K562 (cell line): ENCODE results near the gene SRGAP3. TPM values are rescaled to one million over a fixed set of nuclear protein-coding genes. Genes with fewer than 3 reads are reported as not detected.

Experiments
- ARID4B ChIP-seq: sonication (generic); formaldehyde crosslinking; IDR thresholded peaks from 2 replicates; pipeline ENCODE4 v1.8.0; 2022; ENCODE audit warnings: mild to moderate bottlenecking, missing genetic modification reagents
- CHD7 ChIP-seq: fragments of 200-600 bp; sonication (generic); IDR thresholded peaks from one replicate; pipeline ENCODE4 v1.6.1; 2012; ENCODE audit warnings: mild to moderate bottlenecking, low read depth, low read length, inconsistent platforms
- CTBP1 ChIP-seq: fragments of 450-650 bp; IDR thresholded peaks from 2 replicates; pipeline ENCODE4 v1.6.1; 2016; ENCODE audit warnings: borderline replicate concordance
- ETS2 ChIP-seq: IDR thresholded peaks from 2 replicates; pipeline ENCODE4 v1.6.1; 2016; ENCODE audit warnings: borderline replicate concordance, missing genetic modification characterization, mild to moderate bottlenecking, moderate library complexity, missing compliant biosample characterization; ENCODE audit not compliant: poor library complexity, severe bottlenecking
- NCOA6 ChIP-seq: fragments of 450-650 bp; IDR thresholded peaks from 2 replicates; pipeline ENCODE4 v1.6.1; 2017; ENCODE audit warnings: mild to moderate bottlenecking
- NFRKB ChIP-seq: fragments of 450-650 bp; IDR thresholded peaks from 2 replicates; pipeline ENCODE4 v1.6.1; 2016; ENCODE audit warnings: low read depth
- PKNOX1 ChIP-seq: fragments of 450-650 bp; IDR thresholded peaks from 2 replicates; pipeline ENCODE4 v1.6.1; 2016
- SUPT5H ChIP-seq: fragments of 450-650 bp; IDR thresholded peaks from 2 replicates; pipeline ENCODE4 v1.6.1; 2016
- TAL1 ChIP-seq: fragments of 450-650 bp; IDR thresholded peaks from 2 replicates; pipeline ENCODE4 v1.6.1; 2016; ENCODE audit warnings: mild to moderate bottlenecking
- polyA plus RNA-seq, 8 experiments: library from polyadenylated mRNA; depleted of rRNA in 4 of 8; stranded (reverse) in 5 of 8; unstranded in 3 of 8; fragments of >200 nt; fragmentation: Nextera tagmentation in 2 of 8; fragmentation: Illumina TruSeq in 1 of 8; extraction: Ambion mirVana in 2 of 8; extraction: Trizol in 1 of 8; gene quantifications; 2 replicates each; pipeline versions ENCODE4 v1.2.1 to v1.2.3, GENCODE V29; 2011 to 2014; ENCODE audit warnings: inconsistent platforms in 1 of 8, missing spikeins in 1 of 8
- total RNA-seq, 7 experiments: library from RNA; depleted of rRNA in 6 of 7; stranded (reverse); fragments of >200 nt in 6 of 7; fragmentation: Illumina TruSeq in 2 of 7; extraction: Trizol in 2 of 7; gene quantifications; 2 replicates each; pipeline versions ENCODE4 v1.2.1 to v1.2.3, GENCODE V29; 2011 to 2021; ENCODE audit warnings: low replicate concordance in 1 of 7
- TF ChIP-seq, protein P1 (sequence below): fragments of 250-450 bp; sonication (Bioruptor Pico); IDR thresholded peaks from 2 replicates; pipeline ENCODE4 v1.8.0; 2022; ENCODE audit warnings: moderate library complexity, mild to moderate bottlenecking, inconsistent platforms

Gene SRGAP3
- total and polyA plus RNA-seq, 9 of the 15 experiments (the other 6 are each of a cell fraction or from before 2014, with no cell fraction given) = 0.11 to 0.85 (median 0.35) TPM; not detected in 2

- no peak for TF ChIP-seq CHD7
- TF ChIP-seq PKNOX1 = peak; percentile 13; the same call in 1 of the 2 replicates
- peak; percentile 76 for TF ChIP-seq SUPT5H
- TF ChIP-seq NFRKB = no peak
- no peak for TF ChIP-seq TAL1
- TF ChIP-seq ARID4B (CRISPR knock-in tag) = peak; percentile 85
- peak; percentile 88 for TF ChIP-seq CTBP1
- TF ChIP-seq, protein P1, sequence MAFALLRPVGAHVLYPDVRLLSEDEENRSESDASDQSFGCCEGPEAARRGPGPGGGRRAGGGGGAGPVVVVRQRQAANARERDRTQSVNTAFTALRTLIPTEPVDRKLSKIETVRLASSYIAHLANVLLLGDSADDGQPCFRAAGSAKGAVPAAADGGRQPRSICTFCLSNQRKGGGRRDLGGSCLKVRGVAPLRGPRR (CRISPR knock-in tag) = no peak
- no peak for TF ChIP-seq NCOA6
- no peak for TF ChIP-seq ETS2 (tag)
These were observed 286.2 kb downstream of the SRGAP3 start, which contains the start of gene RAD18 (continued) for GRCh38 chr3:8963137-8963853.
